Activated T-cell treated with anti-CD3 and anti-CD28 coated beads, Interleukin-2, amount 50 U/mL, for 72 hours (primary cell): ENCODE results near the gene MIER2. TPM values are rescaled to one million over a fixed set of nuclear protein-coding genes. Genes with fewer than 3 reads are reported as not detected.
"Not testable (repeated sequence)": the region's sequence is repeated elsewhere in the genome, so short reads cannot be mapped to it uniquely, and the experiment has no call there.

ENCODE experiments used
- ATAC-seq, 2 donors: fragments of 150-1000 bp; cut with Tn5 transposase; replicated peaks in 1 of 2; 2 replicates each; pipeline ENCODE4 v1.10.0; 2021; ENCODE audit warnings: moderate library complexity in 2 of 2, mild to moderate bottlenecking in 1 of 2
- DNase-seq, 2 donors: peaks; one replicate each; pipeline ENCODE4 v3.0.0; 2021 to 2022; ENCODE audit warnings: mixed read lengths in 1 of 2
- H3K27ac Mint-ChIP-seq: one replicate; pipeline ENCODE4 v1.8.0; 2022; ENCODE audit warnings: mild to moderate bottlenecking, moderate library complexity, mixed read lengths
- H3K27me3 Mint-ChIP-seq: one replicate; pipeline ENCODE4 v1.8.0; 2022; ENCODE audit warnings: low read depth, mixed read lengths
- H3K36me3 Mint-ChIP-seq, 2 donors: one replicate each; pipeline ENCODE4 v1.8.0; 2022; ENCODE audit warnings: mixed read lengths in 2 of 2, mild to moderate bottlenecking in 1 of 2; ENCODE audit not compliant: insufficient read depth in 2 of 2
- H3K4me1 Mint-ChIP-seq: one replicate; pipeline ENCODE4 v1.8.0; 2022; ENCODE audit warnings: low read depth, mixed read lengths
- H3K4me3 Mint-ChIP-seq, 2 donors: one replicate each; pipeline ENCODE4 v1.8.0; 2022; ENCODE audit warnings: mild to moderate bottlenecking in 2 of 2, mixed read lengths in 2 of 2, moderate library complexity in 2 of 2
- H3K9me3 Mint-ChIP-seq, 2 donors: one replicate each; pipeline ENCODE4 v1.8.0; 2022; ENCODE audit warnings: mixed read lengths in 2 of 2
- total RNA-seq, 2 donors: library from RNA; stranded (reverse); gene quantifications; one replicate each; pipeline ENCODE4 v1.2.3, GENCODE V29; 2022

The MIER2 gene
- total RNA-seq, 2 donors from 2014 or later: 25.8 to 29.0 TPM

DNA sequence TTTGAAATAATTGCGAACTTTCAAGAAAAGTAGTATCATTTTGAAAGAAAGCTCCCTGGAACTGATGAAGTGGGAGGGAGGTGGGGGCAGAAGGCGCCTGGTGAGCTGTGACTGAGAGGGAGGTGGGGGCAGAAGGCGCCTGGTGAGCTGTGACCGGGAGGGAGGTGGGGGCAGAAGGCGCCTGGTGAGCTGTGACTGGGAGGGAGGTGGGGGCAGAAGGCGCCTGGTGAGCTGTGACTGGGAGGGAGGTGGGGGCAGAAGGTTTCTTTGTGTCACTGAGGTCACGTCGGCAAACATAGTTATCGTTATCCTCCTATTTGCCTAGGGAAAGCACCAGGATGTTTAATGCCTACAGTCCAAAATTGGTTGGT, 40.2 kb upstream of the MIER2 start:
- Mint-ChIP-seq H3K9me3 (peaks cover 1 to 4% of the 10 kb centered on the region in 2 donors), H3K4me3 (no peak overlapping the region), H3K27ac (no peak overlapping the region), H3K4me1 (peaks cover 36% of the 10 kb centered on the region), H3K27me3 (peaks cover 45% of the 10 kb centered on the region), H3K36me3 (peaks cover 0 to 3% of the 10 kb centered on the region in 2 donors)
- DNase-seq (no peak), ATAC-seq (no peak)

DNA sequence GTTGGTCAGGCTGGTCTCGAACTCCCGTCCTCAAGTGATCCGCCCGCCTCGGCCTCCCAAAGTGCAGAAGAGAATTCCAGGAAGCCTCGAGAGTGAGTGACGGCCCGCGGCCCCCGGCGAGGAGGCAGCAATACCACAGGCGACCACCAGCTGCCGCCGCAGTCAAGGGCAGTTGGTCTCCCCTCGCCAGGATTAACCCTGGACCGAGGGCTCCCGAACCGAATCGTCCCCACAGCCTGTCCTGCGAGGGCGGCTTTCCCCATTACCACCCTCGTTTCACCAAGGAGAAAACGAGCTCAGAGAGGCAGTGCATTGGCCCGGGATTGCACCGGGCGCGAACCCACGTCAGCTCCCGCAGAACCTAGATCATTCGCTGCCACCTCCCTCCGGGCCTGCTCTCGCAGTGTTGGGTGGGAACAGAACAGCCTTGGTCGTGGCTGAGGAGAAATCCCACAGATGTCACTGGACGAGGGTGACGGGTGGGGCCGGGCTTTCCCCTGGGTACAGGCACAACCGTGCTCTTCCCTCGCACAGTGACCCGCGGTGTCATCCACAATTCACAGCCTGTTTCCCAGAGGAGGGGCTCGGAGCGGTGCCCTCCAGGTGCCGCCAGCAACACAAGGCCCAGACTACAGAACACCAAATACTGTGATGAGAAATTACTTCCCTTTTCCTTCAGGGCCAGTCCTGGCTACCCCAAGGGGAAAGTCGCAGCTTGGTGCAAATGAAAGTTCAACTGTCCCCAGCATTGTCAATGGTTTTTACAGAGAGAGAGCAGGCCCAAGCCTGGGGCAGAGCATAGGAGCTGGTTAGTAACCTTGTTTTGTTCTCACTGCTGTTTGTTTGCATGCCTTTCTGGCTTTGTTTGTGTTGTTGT, 39.6 kb upstream of the MIER2 start:
- peak overlapping the region; percentile 68 to 81 for H3K4me3 Mint-ChIP-seq
- DNase-seq: no peak
- H3K27me3 Mint-ChIP-seq: peaks cover 45% of the 10 kb centered on the region
- peaks cover 0 to 3% of the 10 kb centered on the region in 2 donors for H3K36me3 Mint-ChIP-seq
- peaks cover 1 to 4% of the 10 kb centered on the region in 2 donors for H3K9me3 Mint-ChIP-seq
- no peak overlapping the region for H3K27ac Mint-ChIP-seq
- no peak for ATAC-seq
- peaks cover 36% of the 10 kb centered on the region for H3K4me1 Mint-ChIP-seq

DNA sequence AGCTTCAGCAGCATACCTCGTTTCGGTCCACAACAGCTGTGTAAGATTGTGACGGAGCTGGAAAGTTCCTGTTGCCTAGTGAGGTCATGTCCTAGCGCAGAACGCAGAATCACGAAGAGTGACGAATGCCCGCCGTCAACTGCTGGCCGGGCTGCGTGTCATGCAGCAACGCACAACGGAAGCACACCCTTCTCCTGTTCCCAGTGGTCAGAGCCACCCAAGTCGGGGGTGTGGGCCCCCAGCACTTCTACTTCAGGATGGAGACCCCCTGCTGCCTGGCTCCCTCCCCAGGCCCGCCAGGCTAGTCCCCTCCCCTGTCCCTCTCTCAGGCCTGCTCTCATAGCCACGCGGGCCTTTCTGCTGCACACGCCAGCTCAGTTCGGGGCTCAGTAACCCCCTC, 38.4 kb upstream of the MIER2 start:
- Mint-ChIP-seq H3K27ac (no peak overlapping the region), H3K4me1 (peaks cover 36% of the 10 kb centered on the region), H3K27me3 (peaks cover 45% of the 10 kb centered on the region), H3K4me3 (peak overlapping the region; percentile 79 to 81), H3K36me3 (peaks cover 0 to 3% of the 10 kb centered on the region in 2 donors), H3K9me3 (peaks cover 1 to 4% of the 10 kb centered on the region in 2 donors)
- ATAC-seq (no peak), DNase-seq (no peak)

DNA sequence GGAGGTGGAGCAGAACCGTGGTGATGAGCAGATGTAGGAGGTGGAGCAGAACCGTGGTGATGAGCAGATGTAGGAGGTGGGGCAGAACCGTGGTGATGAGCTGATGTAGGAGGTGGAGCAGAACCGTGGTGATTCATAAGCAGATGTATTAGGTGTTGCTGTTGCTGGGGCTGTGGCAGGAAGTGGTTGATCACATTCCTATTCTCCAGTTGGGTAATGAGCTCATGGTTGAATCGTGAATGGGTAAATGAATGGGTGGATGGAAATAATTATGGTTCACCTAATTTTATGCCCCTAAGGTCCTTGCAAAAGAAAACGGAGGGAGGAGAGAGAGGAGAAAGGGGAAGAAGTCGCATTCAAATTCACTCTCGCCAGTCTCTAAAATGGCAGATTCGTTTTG, 38.0 kb upstream of the MIER2 start:
- DNase-seq (peak; percentile 47 to 58), ATAC-seq (peak; percentile 88 to 91)
- not testable (repeated sequence) for H3K36me3 Mint-ChIP-seq, H3K9me3 Mint-ChIP-seq
- peaks cover 43% of the 10 kb centered on the region for H3K27me3 Mint-ChIP-seq
- peaks cover 40% of the 10 kb centered on the region for H3K4me1 Mint-ChIP-seq
- H3K4me3 Mint-ChIP-seq: peak overlapping the region; percentile 67 to 79
- peak overlapping the region; percentile 64 for H3K27ac Mint-ChIP-seq

DNA sequence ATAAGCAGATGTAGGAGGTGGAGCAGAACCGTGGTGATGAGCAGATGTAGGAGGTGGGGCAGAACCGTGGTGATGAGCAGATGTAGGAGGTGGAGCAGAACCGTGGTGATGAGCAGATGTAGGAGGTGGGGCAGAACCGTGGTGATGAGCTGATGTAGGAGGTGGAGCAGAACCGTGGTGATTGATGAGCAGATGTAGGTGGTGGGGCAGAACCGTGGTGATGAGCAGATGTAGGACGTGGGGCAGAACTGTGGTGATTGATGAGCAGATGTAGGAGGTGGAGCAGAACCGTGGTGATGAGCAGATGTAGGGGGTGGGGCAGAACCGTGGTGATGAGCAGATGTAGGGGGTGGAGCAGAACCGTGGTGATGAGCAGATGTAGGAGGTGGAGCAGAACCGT, 37.3 kb upstream of the MIER2 start:
- not testable (repeated sequence) for H3K27ac Mint-ChIP-seq, ATAC-seq, H3K36me3 Mint-ChIP-seq, H3K9me3 Mint-ChIP-seq
- peak in 1 of 2 donors; percentile 36 for DNase-seq
- Mint-ChIP-seq H3K27me3 (peaks cover 37% of the 10 kb centered on the region), H3K4me1 (peaks cover 40% of the 10 kb centered on the region), H3K4me3 (peak overlapping the region; percentile 1 to 49)

DNA sequence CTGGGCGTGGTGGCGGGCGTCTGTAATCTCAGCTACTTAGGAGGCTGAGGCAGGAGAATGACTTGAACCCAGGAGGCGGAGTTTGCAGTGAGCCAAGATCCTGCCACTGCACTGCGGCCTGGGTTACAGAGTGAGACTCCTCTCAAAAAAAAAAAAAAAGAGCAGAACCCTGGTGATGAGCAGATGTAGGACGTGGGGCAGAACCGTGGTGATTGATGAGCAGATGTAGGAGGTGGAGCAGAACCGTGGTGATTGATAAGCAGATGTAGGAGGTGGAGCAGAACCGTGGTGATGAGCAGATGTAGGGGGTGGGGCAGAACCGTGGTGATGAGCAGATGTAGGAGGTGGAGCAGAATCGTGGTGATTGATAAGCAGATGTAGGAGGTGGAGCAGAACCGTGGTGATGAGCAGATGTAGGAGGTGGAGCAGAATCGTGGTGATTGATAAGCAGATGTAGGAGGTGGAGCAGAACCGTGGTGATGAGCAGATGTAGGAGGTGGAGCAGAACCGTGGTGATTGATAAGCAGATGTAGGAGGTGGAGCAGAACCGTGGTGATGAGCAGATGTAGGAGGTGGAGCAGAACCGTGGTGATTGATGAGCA, 36.1 kb upstream of the MIER2 start:
- H3K36me3 Mint-ChIP-seq, DNase-seq, H3K9me3 Mint-ChIP-seq, H3K4me3 Mint-ChIP-seq: not testable (repeated sequence)
- ATAC-seq: peak; percentile 32 to 33
- Mint-ChIP-seq H3K27me3 (peaks cover 25% of the 10 kb centered on the region), H3K4me1 (peaks cover 40% of the 10 kb centered on the region), H3K27ac (peak overlapping the region; percentile 12)

DNA sequence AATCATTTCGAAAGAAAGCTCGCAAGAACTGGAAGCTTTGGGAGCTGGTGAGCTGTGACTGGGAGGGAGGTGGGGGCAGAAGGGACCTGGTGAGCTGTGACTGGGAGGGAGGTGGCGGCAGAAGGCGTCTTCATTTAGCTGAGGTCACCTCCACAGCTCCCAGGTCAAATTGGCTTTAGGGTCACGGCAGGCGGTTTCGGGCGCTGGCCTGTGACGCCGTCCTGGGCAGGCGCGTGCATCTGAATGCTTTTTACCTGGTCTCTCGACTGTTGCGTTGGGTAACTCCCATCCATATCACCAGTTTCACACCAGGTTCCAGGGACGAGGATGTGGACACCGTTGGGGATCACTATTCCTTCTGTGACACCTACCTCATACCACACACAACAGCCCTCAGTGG, 35.2 kb upstream of the MIER2 start:
- Mint-ChIP-seq H3K27ac (no peak overlapping the region), H3K4me1 (peaks cover 39% of the 10 kb centered on the region), H3K27me3 (peaks cover 25% of the 10 kb centered on the region), H3K9me3 (peaks cover 1 to 4% of the 10 kb centered on the region in 2 donors), H3K36me3 (peaks cover 0 to 3% of the 10 kb centered on the region in 2 donors), H3K4me3 (no peak overlapping the region)
- DNase-seq: no peak
- no peak for ATAC-seq

DNA sequence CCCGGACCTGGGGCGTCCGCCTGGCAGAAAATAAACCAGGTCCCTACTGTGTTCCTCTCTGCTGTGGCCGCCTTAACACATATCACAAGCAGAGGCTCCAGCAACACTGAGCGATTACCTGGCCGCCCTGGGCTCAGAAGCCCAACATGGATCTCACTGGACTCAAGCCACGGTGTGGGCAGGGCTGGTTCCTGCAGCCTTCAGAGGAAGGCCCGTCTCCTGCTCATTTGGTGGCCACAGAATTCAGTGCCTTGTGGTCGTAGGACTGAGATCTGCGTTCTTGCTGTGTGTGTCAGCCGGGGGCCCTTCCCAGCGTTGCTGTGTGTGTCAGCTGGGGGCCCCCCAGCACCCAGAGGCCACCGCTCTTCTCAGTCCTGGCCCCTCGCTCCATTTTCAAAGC, 34.1 kb upstream of the MIER2 start:
- Mint-ChIP-seq H3K4me1 (peaks cover 28% of the 10 kb centered on the region), H3K4me3 (no peak overlapping the region), H3K36me3 (peaks cover 0 to 3% of the 10 kb centered on the region in 2 donors), H3K9me3 (peaks cover 1 to 4% of the 10 kb centered on the region in 2 donors), H3K27ac (no peak overlapping the region), H3K27me3 (peaks cover 14% of the 10 kb centered on the region)
- ATAC-seq (no peak), DNase-seq (no peak)

DNA sequence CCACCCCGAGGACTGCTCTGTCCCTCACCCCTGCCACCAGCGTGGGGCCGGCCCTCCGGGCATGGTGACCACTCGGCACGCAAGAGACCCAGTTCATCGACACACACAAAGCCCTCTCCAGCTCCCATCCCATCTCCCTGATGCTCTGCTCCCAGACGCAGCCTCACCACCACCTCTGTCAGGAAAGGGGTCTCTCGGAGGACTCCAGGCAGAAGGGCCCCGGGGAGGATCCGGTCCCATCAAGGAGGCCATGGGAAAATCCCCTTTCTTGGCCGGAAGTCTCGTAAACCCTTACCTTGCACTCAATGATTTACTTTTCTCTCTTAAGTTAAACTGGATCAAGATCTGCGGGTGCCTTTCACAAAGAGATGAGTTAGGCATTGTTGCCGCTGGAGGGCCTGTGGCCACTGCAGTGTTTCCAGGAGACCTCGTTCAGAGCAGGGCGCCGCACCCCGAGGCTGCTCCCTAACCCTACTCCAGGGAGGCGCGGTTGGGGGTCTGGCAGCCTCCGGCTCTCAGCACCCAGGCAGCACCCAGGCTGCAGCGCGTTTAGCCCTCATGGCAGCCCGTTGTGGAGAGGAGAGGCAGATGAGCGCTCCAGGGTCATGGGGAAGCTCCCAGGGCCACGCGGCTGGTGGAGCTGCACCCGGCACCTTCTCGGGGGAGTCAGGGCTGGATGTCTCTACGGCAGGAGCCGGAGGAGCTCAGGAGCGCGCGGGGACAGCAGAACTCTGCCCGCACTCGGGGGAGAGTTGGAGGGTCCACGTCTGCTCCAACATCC, 33.4 kb upstream of the MIER2 start:
- peaks cover 21% of the 10 kb centered on the region for H3K4me1 Mint-ChIP-seq
- no peak overlapping the region for H3K4me3 Mint-ChIP-seq
- H3K36me3 Mint-ChIP-seq: peaks cover 0 to 3% of the 10 kb centered on the region in 2 donors
- DNase-seq: no peak
- no peak overlapping the region for H3K27ac Mint-ChIP-seq
- H3K27me3 Mint-ChIP-seq: peaks cover 7% of the 10 kb centered on the region
- no peak for ATAC-seq
- peaks cover 1 to 2% of the 10 kb centered on the region in 2 donors for H3K9me3 Mint-ChIP-seq

DNA sequence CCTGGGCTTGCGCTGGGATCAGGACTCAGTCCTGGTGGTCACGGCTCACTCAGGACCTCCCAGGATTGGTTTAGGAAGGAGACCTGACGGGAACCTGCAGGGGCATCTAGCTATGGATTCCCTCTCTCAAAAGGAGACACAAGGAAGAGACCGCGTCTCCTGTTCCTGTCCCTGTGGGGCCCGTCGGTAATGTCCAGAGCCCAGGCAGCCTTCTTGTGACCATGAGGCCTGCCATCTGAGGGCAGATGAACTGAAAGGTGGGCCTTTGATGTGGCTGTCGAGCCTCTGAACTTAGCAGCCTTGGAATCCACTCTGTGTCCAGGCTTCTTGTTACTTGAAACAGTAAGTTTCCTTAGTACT, 31.5 kb upstream of the MIER2 start:
- no peak for DNase-seq
- Mint-ChIP-seq H3K27me3 (peaks cover 8% of the 10 kb centered on the region), H3K36me3 (no peaks in the 10 kb centered on the region), H3K9me3 (peaks cover 0 to 1% of the 10 kb centered on the region in 2 donors), H3K4me3 (no peak overlapping the region), H3K4me1 (peaks cover 10% of the 10 kb centered on the region), H3K27ac (no peak overlapping the region)
- ATAC-seq: no peak

DNA sequence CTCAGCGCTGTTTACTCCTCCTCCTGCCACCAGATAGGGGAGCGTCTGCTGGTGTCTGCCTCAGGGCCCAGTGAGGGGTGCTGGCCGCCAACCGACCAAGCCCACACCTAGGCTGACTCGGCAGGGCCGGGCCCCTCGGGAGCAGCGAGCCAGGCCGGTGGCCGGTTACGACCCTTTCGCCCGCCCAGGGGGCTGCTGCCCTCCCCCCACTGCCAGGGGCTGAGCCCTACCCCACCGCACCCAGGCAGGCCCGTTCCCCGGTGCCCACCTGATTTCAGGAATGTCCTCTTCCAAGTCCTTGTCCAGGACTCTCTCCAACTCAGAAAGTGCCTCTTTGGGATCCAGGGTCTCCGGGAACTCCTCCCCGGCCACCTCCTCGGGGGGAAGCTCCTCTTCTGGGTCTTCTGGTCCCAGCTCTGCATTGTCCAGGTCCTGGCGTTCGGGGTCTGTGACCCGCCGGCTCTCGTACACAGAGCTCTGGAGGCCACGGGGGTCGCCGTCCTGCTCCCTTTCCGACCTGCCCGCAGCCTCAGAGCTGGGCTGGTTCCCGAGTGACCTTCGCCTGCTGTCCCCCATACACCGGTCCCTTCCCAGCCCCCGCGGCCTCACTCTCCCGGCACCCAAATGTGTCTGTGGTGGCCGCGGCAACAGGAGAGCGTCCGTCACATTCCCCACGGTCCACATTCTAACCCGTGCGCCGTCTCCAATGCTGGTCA, 31.0 kb upstream of the MIER2 start:
- no peak overlapping the region for H3K4me3 Mint-ChIP-seq
- H3K27me3 Mint-ChIP-seq: peaks cover 8% of the 10 kb centered on the region
- no peak for ATAC-seq
- H3K9me3 Mint-ChIP-seq: peaks cover 0 to under 1% of the 10 kb centered on the region in 2 donors
- peaks cover 7% of the 10 kb centered on the region for H3K4me1 Mint-ChIP-seq
- H3K36me3 Mint-ChIP-seq: no peaks in the 10 kb centered on the region
- no peak for DNase-seq
- H3K27ac Mint-ChIP-seq: no peak overlapping the region

DNA sequence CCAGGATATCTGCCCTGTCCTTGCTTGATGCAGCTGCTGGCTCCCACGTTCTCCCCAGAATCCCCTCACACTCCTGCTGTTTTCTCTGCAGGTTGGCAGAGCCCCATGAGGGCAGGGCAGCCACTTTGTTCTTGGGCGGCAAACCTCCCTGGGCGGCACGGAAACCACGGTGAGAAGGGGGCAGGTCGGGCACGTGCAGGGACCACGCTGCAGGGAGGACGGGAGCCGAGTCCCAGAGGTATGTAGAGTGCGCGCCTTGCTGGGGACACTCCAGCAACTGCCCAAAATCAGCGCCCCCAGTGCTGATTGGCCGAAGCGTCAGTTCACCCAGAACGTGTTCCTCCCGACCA, 30.3 kb upstream of the MIER2 start:
- ATAC-seq: no peak
- Mint-ChIP-seq H3K27ac (no peak overlapping the region), H3K4me1 (peaks cover 4% of the 10 kb centered on the region), H3K4me3 (no peak overlapping the region), H3K9me3 (no peaks in the 10 kb centered on the region), H3K36me3 (no peaks in the 10 kb centered on the region), H3K27me3 (peaks cover 10% of the 10 kb centered on the region)
- DNase-seq: no peak
